GM23248 (cell line): ENCODE data around the gene CDR2.

Experiments used
- EZH2 ChIP-seq: fragments of 200-600 bp; sonication (generic); IDR thresholded peaks from 2 replicates; pipeline ENCODE4 v1.6.1; 2018; ENCODE audit warnings: antibody characterized with exemption, mild to moderate bottlenecking; ENCODE audit not compliant: insufficient read depth, poor library complexity, severe bottlenecking
- EZH2phosphoT487 ChIP-seq: fragments of 200-600 bp; sonication (generic); IDR thresholded peaks from 2 replicates; pipeline ENCODE4 v1.6.1; 2018; ENCODE audit warnings: antibody characterized with exemption, moderate library complexity, mild to moderate bottlenecking, low read depth; ENCODE audit not compliant: insufficient read depth

DNA sequence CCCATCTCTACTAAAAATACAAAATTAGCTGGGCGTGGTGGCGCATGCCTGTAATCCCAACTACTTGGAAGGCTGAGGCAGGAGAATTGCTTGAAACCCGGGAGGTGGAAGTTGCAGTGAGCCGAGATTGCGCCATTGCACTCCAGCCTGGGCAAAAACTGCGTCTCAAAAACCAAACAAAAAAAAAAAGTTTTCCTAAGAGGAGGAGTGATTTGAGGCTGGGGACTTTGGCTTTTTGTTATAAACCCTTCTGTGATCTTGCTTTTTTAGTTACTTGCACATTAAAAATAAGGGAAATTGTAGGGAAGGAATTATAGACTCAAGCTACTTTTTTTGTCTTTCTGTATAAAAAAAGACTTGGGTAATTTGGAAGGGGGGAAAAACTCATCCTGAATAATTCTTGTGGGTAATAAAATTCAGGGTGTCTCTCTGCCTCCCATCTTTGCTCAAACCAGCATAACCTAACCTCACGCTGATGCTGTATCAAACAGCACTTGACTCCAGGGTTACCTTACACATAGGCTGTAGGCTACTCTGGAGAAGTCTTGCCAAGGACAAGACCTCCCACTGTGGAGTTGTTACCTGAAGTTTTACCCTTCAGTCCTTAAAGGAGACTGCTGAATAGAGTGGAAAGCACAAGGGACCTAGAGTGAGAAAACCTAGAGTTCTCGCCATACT lies 1.7 kb upstream of the CDR2 start:
- TF ChIP-seq EZH2phosphoT487 (no peak), EZH2 (no peak)
